Activated naive CD8-positive, alpha-beta T cell treated with anti-CD3 and anti-CD28 coated beads for 36 hours (primary cell): Measurements from ENCODE around the gene GAL3ST2. TPM values are rescaled to one million over a fixed set of nuclear protein-coding genes. Genes with fewer than 3 reads are reported as not detected.
"Not testable (repeated sequence)": the region's sequence is repeated elsewhere in the genome, so short reads cannot be mapped to it uniquely, and the experiment has no call there.

Experiments used
- DNase-seq: peaks from one replicate; pipeline ENCODE4 v3.0.0; 2021
- H3K27ac Mint-ChIP-seq: one replicate; pipeline ENCODE4 v1.8.0; 2022; ENCODE audit warnings: mild to moderate bottlenecking, moderate library complexity, mixed read lengths
- H3K27me3 Mint-ChIP-seq: one replicate; pipeline ENCODE4 v1.8.0; 2022; ENCODE audit warnings: mild to moderate bottlenecking, mixed read lengths
- H3K36me3 Mint-ChIP-seq: one replicate; pipeline ENCODE4 v1.8.0; 2021; ENCODE audit warnings: mild to moderate bottlenecking, mixed read lengths
- H3K4me1 Mint-ChIP-seq: one replicate; pipeline ENCODE4 v1.8.0; 2021; ENCODE audit warnings: mixed read lengths
- H3K4me3 Mint-ChIP-seq: one replicate; pipeline ENCODE4 v1.8.0; 2022; ENCODE audit warnings: mild to moderate bottlenecking, moderate library complexity, mixed read lengths
- H3K9me3 Mint-ChIP-seq: one replicate; pipeline ENCODE4 v1.8.0; 2022; ENCODE audit warnings: mixed read lengths
- total RNA-seq, 2 experiments: library from RNA; stranded (reverse); gene quantifications; one replicate each; pipeline ENCODE4 v1.2.3, GENCODE V29; 2021

GAL3ST2 gene
- total RNA-seq, 2 experiments from 2014 or later = 0.31 TPM; not detected in 1

- Mint-ChIP-seq H3K4me3 (no peak overlapping the region), H3K9me3 (peaks cover 19% of the 10 kb centered on the region), H3K4me1 (peaks cover 33% of the 10 kb centered on the region), H3K27me3 (peaks cover 7% of the 10 kb centered on the region), H3K36me3 (peaks cover 7% of the 10 kb centered on the region), H3K27ac (peak overlapping the region; percentile 64)
- peak; percentile 57 for DNase-seq
These were observed 11.9 kb downstream of the GAL3ST2 start for GRCh38 chr2:241788572-241788971.

- not testable (repeated sequence) for H3K27me3 Mint-ChIP-seq, H3K27ac Mint-ChIP-seq, DNase-seq, H3K4me3 Mint-ChIP-seq, H3K36me3 Mint-ChIP-seq
- H3K9me3 Mint-ChIP-seq = peaks cover 19% of the 10 kb centered on the region
- peaks cover 33% of the 10 kb centered on the region for H3K4me1 Mint-ChIP-seq
These were observed 14.8 kb downstream of the GAL3ST2 start for GRCh38 chr2:241791385-241791784.

- H3K27ac Mint-ChIP-seq = no peak overlapping the region
- peaks cover 3% of the 10 kb centered on the region for H3K36me3 Mint-ChIP-seq
- no peak for DNase-seq
- H3K9me3 Mint-ChIP-seq = peaks cover 17% of the 10 kb centered on the region
- H3K4me3 Mint-ChIP-seq = no peak overlapping the region
- peaks cover 7% of the 10 kb centered on the region for H3K27me3 Mint-ChIP-seq
- peaks cover 15% of the 10 kb centered on the region for H3K4me1 Mint-ChIP-seq
These were observed 16.8 kb downstream of the GAL3ST2 start for GRCh38 chr2:241793385-241793784.

- Mint-ChIP-seq H3K4me3 (no peak overlapping the region), H3K27me3 (peaks cover 7% of the 10 kb centered on the region), H3K36me3 (peaks cover 2% of the 10 kb centered on the region), H3K27ac (no peak overlapping the region), H3K9me3 (peaks cover 12% of the 10 kb centered on the region), H3K4me1 (peaks cover 6% of the 10 kb centered on the region)
- no peak for DNase-seq
These were observed 17.7 kb downstream of the GAL3ST2 start for GRCh38 chr2:241794250-241794823.

- DNase-seq = no peak
- Mint-ChIP-seq H3K27ac (no peak overlapping the region), H3K27me3 (peaks cover 5% of the 10 kb centered on the region), H3K4me3 (no peak overlapping the region), H3K36me3 (peaks cover under 1% of the 10 kb centered on the region), H3K4me1 (peaks cover under 1% of the 10 kb centered on the region), H3K9me3 (peaks cover 8% of the 10 kb centered on the region)
These were observed 18.7 kb downstream of the GAL3ST2 start for GRCh38 chr2:241795021-241795999.

- Mint-ChIP-seq H3K27ac (no peak overlapping the region), H3K27me3 (no peaks in the 10 kb centered on the region), H3K4me1 (no peaks in the 10 kb centered on the region), H3K36me3 (no peaks in the 10 kb centered on the region), H3K4me3 (no peak overlapping the region), H3K9me3 (no peaks in the 10 kb centered on the region)
- DNase-seq = no peak
These were observed 19.6 kb downstream of the GAL3ST2 start for GRCh38 chr2:241796209-241796608.

- no peak overlapping the region for H3K4me3 Mint-ChIP-seq
- no peaks in the 10 kb centered on the region for H3K27me3 Mint-ChIP-seq
- no peaks in the 10 kb centered on the region for H3K36me3 Mint-ChIP-seq
- no peaks in the 10 kb centered on the region for H3K4me1 Mint-ChIP-seq
- no peak overlapping the region for H3K27ac Mint-ChIP-seq
- DNase-seq = no peak
- no peaks in the 10 kb centered on the region for H3K9me3 Mint-ChIP-seq
These were observed 20.1 kb downstream of the GAL3ST2 start for GRCh38 chr2:241796610-241797138.

- DNase-seq = no peak
- Mint-ChIP-seq H3K4me1 (no peaks in the 10 kb centered on the region), H3K9me3 (no peaks in the 10 kb centered on the region), H3K27me3 (no peaks in the 10 kb centered on the region), H3K36me3 (no peaks in the 10 kb centered on the region), H3K4me3 (no peak overlapping the region), H3K27ac (no peak overlapping the region)
These were observed 20.9 kb downstream of the GAL3ST2 start for GRCh38 chr2:241797441-241798080.

- Mint-ChIP-seq H3K36me3 (no peaks in the 10 kb centered on the region), H3K27me3 (peaks cover under 1% of the 10 kb centered on the region), H3K9me3 (no peaks in the 10 kb centered on the region), H3K4me1 (no peaks in the 10 kb centered on the region), H3K4me3 (no peak overlapping the region), H3K27ac (no peak overlapping the region)
- DNase-seq = no peak
These were observed 21.5 kb downstream of the GAL3ST2 start for GRCh38 chr2:241798081-241798630.

- Mint-ChIP-seq H3K9me3 (no peaks in the 10 kb centered on the region), H3K4me3 (no peak overlapping the region), H3K27me3 (peaks cover 3% of the 10 kb centered on the region), H3K27ac (no peak overlapping the region), H3K36me3 (no peaks in the 10 kb centered on the region), H3K4me1 (peaks cover 2% of the 10 kb centered on the region)
- DNase-seq = no peak
These were observed 22.3 kb downstream of the GAL3ST2 start for GRCh38 chr2:241798631-241799521.

GRCh38 chr2:241799522-241800197, 23.0 kb downstream of the GAL3ST2 start:
- no peak overlapping the region for H3K4me3 Mint-ChIP-seq
- peaks cover 4% of the 10 kb centered on the region for H3K4me1 Mint-ChIP-seq
- no peaks in the 10 kb centered on the region for H3K9me3 Mint-ChIP-seq
- no peak overlapping the region for H3K27ac Mint-ChIP-seq
- no peak for DNase-seq
- no peaks in the 10 kb centered on the region for H3K36me3 Mint-ChIP-seq
- H3K27me3 Mint-ChIP-seq = peaks cover 6% of the 10 kb centered on the region

GRCh38 chr2:241800198-241800903, 23.7 kb downstream of the GAL3ST2 start:
- H3K27me3 Mint-ChIP-seq, H3K4me3 Mint-ChIP-seq, H3K4me1 Mint-ChIP-seq, DNase-seq, H3K9me3 Mint-ChIP-seq, H3K27ac Mint-ChIP-seq, H3K36me3 Mint-ChIP-seq: not testable (repeated sequence)
